ENCODE results near the gene PIGZ. TPM values are rescaled to one million over a fixed set of nuclear protein-coding genes. Genes with fewer than 3 reads are reported as not detected.

Gene PIGZ
- total and polyA plus RNA-seq, 2 donors from 2014 or later = 1.4 to 3.5 TPM

GRCh38 chr3:196915375-196915774 is 53.3 kb downstream of the PIGZ start:
- no peak overlapping the region for H3K4me3 ChIP-seq (ENCODE audit: low read length in 3 of 3)
- DNase-seq = no peak
- no peaks in the 10 kb centered on the region for H3K9me3 ChIP-seq (ENCODE audit: control insufficient read depth in 2 of 3, insufficient read depth in 1 of 3, low read length in 3 of 3)
- FAIRE-seq = no peak
- intact Hi-C loops (cut with DNase I) = no loop called here
- no peak overlapping the region for H3K27ac ChIP-seq (ENCODE audit: low read depth in 2 of 2, low read length in 2 of 2)
- H3K4me1 ChIP-seq (ENCODE audit: control insufficient read depth in 2 of 3, insufficient read depth in 2 of 3, low read depth in 1 of 3, low read length in 3 of 3) = no peaks in the 10 kb centered on the region
- peaks cover 0 to 6% (median 0%) of the 10 kb centered on the region in 3 donors for H3K36me3 ChIP-seq (ENCODE audit: control insufficient read depth in 2 of 3, insufficient read depth in 3 of 3, low read length in 3 of 3)
- TF ChIP-seq CTCF (IDR thresholded peaks at IDR 0.05; ENCODE audit: borderline replicate concordance, extremely low read depth, insufficient read depth) = no peak
- H3K9ac ChIP-seq (ENCODE audit: low read length in 3 of 3) = no peak overlapping the region
- no peaks in the 10 kb centered on the region for H3K27me3 ChIP-seq (ENCODE audit: control insufficient read depth, insufficient read depth, low read length)

- FAIRE-seq (no peak), DNase-seq (no peak)
- Histone ChIP-seq H3K9me3 (ENCODE audit: control insufficient read depth in 2 of 3, insufficient read depth in 1 of 3, low read length in 3 of 3) (no peaks in the 10 kb centered on the region), H3K27ac (ENCODE audit: low read depth in 2 of 2, low read length in 2 of 2) (no peak overlapping the region), H3K36me3 (ENCODE audit: control insufficient read depth in 2 of 3, insufficient read depth in 3 of 3, low read length in 3 of 3) (peaks cover 0 to 6% (median 0%) of the 10 kb centered on the region in 3 donors), H3K27me3 (ENCODE audit: control insufficient read depth, insufficient read depth, low read length) (no peaks in the 10 kb centered on the region), H3K4me3 (ENCODE audit: low read length in 3 of 3) (no peak overlapping the region), H3K4me1 (ENCODE audit: control insufficient read depth in 2 of 3, insufficient read depth in 2 of 3, low read depth in 1 of 3, low read length in 3 of 3) (no peaks in the 10 kb centered on the region), H3K9ac (ENCODE audit: low read length in 3 of 3) (no peak overlapping the region)
- intact Hi-C loops (cut with DNase I) = no loop called here
- TF ChIP-seq CTCF (IDR thresholded peaks at IDR 0.05; ENCODE audit: borderline replicate concordance, extremely low read depth, insufficient read depth) = no peak
These were observed 53.8 kb downstream of the PIGZ start for GRCh38 chr3:196914866-196915265.

GRCh38 chr3:196903740-196904139 is 64.9 kb downstream of the PIGZ start:
- Histone ChIP-seq H3K9me3 (ENCODE audit: control insufficient read depth in 2 of 3, insufficient read depth in 1 of 3, low read length in 3 of 3) (no peaks in the 10 kb centered on the region), H3K36me3 (ENCODE audit: control insufficient read depth in 2 of 3, insufficient read depth in 3 of 3, low read length in 3 of 3) (peaks cover 3 to 39% (median 14%) of the 10 kb centered on the region in 3 donors), H3K9ac (ENCODE audit: low read length in 3 of 3) (no peak overlapping the region), H3K4me3 (ENCODE audit: low read length in 3 of 3) (no peak overlapping the region), H3K4me1 (ENCODE audit: control insufficient read depth in 2 of 3, insufficient read depth in 2 of 3, low read depth in 1 of 3, low read length in 3 of 3) (no peaks in the 10 kb centered on the region), H3K27ac (ENCODE audit: low read depth in 2 of 2, low read length in 2 of 2) (no peak overlapping the region), H3K27me3 (ENCODE audit: control insufficient read depth, insufficient read depth, low read length) (no peaks in the 10 kb centered on the region)
- intact Hi-C loops (cut with DNase I) = no loop called here
- TF ChIP-seq CTCF (IDR thresholded peaks at IDR 0.05; ENCODE audit: borderline replicate concordance, extremely low read depth, insufficient read depth) = no peak
- FAIRE-seq (no peak), DNase-seq (no peak)

GRCh38 chr3:196902296-196902695 is 66.3 kb downstream of the PIGZ start:
- Histone ChIP-seq H3K4me1 (ENCODE audit: control insufficient read depth in 2 of 3, insufficient read depth in 2 of 3, low read depth in 1 of 3, low read length in 3 of 3) (no peaks in the 10 kb centered on the region), H3K9me3 (ENCODE audit: control insufficient read depth in 2 of 3, insufficient read depth in 1 of 3, low read length in 3 of 3) (no peaks in the 10 kb centered on the region), H3K27me3 (ENCODE audit: control insufficient read depth, insufficient read depth, low read length) (no peaks in the 10 kb centered on the region), H3K36me3 (ENCODE audit: control insufficient read depth in 2 of 3, insufficient read depth in 3 of 3, low read length in 3 of 3) (peaks cover 3 to 39% (median 14%) of the 10 kb centered on the region in 3 donors), H3K4me3 (ENCODE audit: low read length in 3 of 3) (no peak overlapping the region), H3K9ac (ENCODE audit: low read length in 3 of 3) (no peak overlapping the region), H3K27ac (ENCODE audit: low read depth in 2 of 2, low read length in 2 of 2) (no peak overlapping the region)
- FAIRE-seq (no peak), DNase-seq (no peak)
- TF ChIP-seq CTCF (IDR thresholded peaks at IDR 0.05; ENCODE audit: borderline replicate concordance, extremely low read depth, insufficient read depth) = no peak
- intact Hi-C loops (cut with DNase I) = no loop called here

All from kidney (tissue), 14 donors.